ENCODE measurements around the gene TBCK.

DNA sequence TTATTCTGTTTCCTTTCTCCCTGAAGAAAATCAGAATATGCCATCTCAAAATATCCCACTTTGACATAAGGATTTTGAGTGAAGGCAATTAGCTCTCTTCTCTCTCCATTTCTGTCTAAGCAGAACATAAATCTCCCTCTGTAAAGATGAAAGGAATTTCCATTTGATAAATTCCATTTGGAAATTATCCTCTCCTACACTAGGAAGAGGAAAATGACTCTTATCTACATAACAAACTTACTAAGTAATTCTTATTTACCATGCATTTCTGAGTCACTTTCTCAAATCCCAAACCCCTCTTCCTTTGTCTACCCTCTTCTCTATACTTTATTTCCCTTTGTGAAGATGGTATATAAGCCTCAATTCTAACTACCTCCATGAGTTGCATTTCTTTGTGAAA, 11.4 kb downstream of the TBCK start:
- TF ChIP-seq GTF2F1 (IDR thresholded peaks at IDR 0.05; ENCODE audit: low read depth, low read length) = no peak
- no peak for TF ChIP-seq JUN (IDR thresholded peaks at IDR 0.05; ENCODE audit: borderline replicate concordance, low read depth, low read length)
- no peak for TF ChIP-seq JUN (CRISPR knock-in tag; IDR thresholded peaks at IDR 0.05; ENCODE audit: borderline replicate concordance)
- no peak for TF ChIP-seq ZKSCAN8 (CRISPR knock-in tag; IDR thresholded peaks at IDR 0.05)
- TF ChIP-seq BRD4 (IDR thresholded peaks at IDR 0.05) = no peak
- TF ChIP-seq COPS2 (conservative IDR thresholded peaks at IDR 0.05) = no peak

All from K562 (cell line).